ENCODE results near the gene TPST2.

DNA sequence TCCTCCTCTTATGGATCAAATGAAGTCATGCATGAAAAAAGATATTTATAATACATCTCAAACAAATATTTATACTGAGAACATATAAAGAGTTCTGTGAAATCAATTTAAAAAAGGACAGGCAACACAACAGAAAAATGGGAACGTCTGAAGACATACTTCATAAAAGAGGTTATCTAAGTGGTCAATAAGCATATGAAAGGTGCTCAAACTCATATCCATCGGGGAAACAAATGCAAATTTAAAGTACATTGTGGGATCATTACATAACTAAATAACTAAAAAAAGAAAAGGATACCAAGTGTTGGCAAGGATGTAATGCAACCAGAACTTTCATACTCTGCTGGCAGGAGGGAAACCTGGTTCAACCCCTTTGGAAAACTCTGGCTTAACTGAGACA is 22.3 kb downstream of the TPST2 start:
- TF ChIP-seq, protein P1, sequence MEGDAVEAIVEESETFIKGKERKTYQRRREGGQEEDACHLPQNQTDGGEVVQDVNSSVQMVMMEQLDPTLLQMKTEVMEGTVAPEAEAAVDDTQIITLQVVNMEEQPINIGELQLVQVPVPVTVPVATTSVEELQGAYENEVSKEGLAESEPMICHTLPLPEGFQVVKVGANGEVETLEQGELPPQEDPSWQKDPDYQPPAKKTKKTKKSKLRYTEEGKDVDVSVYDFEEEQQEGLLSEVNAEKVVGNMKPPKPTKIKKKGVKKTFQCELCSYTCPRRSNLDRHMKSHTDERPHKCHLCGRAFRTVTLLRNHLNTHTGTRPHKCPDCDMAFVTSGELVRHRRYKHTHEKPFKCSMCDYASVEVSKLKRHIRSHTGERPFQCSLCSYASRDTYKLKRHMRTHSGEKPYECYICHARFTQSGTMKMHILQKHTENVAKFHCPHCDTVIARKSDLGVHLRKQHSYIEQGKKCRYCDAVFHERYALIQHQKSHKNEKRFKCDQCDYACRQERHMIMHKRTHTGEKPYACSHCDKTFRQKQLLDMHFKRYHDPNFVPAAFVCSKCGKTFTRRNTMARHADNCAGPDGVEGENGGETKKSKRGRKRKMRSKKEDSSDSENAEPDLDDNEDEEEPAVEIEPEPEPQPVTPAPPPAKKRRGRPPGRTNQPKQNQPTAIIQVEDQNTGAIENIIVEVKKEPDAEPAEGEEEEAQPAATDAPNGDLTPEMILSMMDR (IDR thresholded peaks at IDR 0.05; ENCODE audit: extremely low read depth in 1 of 2, insufficient read depth in 1 of 2, low read depth in 1 of 2, low read length in 2 of 2), result no peak
- no peak for TF ChIP-seq POLR2AphosphoS5 (IDR thresholded peaks at IDR 0.05; ENCODE audit: insufficient read depth, low read depth, low read length)
